Measurements from ENCODE around the gene PPP2R5C.

Gene PPP2R5C

DNA sequence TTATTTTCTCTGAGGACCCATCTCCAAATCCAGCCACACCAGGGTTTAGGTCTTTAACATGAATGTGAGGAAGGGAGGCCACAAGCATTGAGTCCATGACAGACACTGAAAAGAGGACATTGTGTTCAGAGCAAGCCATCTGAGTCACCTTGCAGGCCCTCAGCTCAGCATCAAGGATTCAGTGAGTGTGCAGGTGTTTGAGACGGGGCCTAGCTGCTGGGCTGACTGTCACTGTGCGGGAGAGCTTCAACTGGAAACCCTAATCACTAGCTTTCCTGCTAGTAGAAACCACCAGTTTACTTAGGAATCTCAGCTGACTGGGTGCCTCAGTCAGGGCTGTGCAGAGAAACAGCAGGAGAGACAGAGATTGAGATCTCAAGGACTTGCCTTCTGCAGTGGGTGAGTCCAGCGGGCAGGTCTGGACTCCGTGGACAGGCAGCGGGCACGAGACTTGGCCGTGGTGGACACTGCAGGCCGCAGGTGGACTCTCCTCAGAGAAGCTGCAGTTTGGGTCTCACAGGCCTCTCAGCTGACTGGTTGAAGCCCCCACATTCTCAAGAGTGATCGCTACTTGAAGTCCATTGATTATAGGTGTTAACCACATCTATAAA is 116.8 kb downstream of the PPP2R5C start:
- TF ChIP-seq, protein P1, sequence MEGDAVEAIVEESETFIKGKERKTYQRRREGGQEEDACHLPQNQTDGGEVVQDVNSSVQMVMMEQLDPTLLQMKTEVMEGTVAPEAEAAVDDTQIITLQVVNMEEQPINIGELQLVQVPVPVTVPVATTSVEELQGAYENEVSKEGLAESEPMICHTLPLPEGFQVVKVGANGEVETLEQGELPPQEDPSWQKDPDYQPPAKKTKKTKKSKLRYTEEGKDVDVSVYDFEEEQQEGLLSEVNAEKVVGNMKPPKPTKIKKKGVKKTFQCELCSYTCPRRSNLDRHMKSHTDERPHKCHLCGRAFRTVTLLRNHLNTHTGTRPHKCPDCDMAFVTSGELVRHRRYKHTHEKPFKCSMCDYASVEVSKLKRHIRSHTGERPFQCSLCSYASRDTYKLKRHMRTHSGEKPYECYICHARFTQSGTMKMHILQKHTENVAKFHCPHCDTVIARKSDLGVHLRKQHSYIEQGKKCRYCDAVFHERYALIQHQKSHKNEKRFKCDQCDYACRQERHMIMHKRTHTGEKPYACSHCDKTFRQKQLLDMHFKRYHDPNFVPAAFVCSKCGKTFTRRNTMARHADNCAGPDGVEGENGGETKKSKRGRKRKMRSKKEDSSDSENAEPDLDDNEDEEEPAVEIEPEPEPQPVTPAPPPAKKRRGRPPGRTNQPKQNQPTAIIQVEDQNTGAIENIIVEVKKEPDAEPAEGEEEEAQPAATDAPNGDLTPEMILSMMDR (IDR thresholded peaks at IDR 0.05; ENCODE audit: low read depth, low read length): no peak
- H3K4me3 ChIP-seq (ENCODE audit: low read depth, low read length): no peak overlapping the region
- in situ Hi-C loops (cut with HindIII; ENCODE audit: low sequenced_read_pairs): no loop called here
- peak; percentile 12 for DNase-seq (ENCODE audit: low read depth, low spot score)

DNA sequence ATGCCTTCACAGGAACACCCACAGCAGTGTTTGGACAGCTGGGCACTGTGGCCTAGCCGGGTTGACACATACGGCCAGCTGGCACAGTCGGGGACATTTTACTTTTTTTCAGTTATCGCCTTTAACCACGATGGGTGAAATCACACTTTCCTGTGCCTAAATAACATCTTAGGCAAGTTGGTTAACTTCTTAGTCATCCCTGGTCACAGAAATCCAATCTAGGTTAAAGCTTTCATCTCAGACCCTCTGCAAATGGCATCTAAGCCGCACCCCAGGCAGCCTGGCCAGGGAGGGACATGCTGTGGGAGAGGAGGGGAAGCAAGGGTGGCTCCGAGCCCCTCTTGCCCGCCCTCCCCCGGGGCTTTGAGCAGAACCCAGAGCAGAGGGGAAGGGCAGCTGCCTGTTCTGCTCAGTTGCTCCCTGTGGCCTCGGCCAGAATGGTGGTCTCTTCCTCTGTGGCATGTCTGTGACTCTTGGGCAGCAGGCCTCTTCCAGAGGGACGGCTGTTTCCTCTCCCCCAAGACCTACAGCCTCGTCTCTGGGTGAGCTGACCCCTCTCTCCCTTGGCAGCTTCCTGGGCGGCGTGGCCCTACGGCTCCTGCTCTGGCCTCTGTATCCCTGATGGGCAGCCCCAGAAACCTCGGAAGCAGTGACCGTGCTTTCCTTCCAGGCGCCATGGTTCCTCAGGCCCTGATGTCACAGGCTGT is 117.5 kb downstream of the PPP2R5C start:
- no peak overlapping the region for H3K4me3 ChIP-seq (ENCODE audit: low read depth, low read length)
- in situ Hi-C loops (cut with HindIII; ENCODE audit: low sequenced_read_pairs): no loop called here
- TF ChIP-seq, protein P1 (IDR thresholded peaks at IDR 0.05; ENCODE audit: low read depth, low read length): no peak
- DNase-seq (ENCODE audit: low read depth, low spot score): peak; percentile 56

DNA sequence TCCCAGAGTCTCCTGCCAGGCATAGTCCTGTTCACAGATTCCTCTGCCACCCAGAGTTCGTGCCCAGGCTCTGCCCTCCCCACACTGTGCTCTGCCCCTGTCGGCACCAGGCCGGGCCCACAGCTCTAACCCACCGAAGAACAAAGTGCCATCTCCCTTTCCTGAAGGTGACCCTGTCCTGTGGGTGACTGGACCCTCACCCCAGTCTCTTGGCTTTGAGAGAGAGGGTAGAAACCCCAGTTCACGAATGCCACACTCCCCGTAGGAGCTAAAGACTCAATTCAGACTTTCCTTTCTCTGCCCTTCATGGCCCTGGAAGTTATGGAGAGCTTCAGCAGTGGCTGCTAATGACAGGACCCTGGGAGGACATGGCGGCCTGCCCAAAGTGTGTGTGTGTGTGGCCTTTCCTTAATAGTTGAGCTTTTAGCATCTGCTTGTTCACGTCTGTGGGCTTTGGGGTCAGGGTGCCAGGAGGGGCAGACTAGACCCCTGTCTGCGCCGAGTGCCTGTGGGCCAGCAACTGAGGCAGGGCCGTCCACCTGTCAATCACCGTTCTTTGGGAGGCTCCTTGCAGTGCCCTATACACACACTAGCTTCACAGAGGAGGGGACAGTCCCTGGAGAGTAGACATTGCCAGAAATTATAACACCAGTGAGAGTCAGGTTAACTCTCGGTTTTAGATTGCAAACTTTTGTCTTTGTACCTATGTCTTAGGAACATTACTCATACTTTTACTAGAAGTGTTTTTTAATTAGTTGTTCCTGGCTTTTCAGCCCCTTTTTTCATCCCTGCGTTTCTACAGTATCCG is 118.2 kb downstream of the PPP2R5C start:
- in situ Hi-C loops (cut with HindIII; ENCODE audit: low sequenced_read_pairs): no loop called here
- DNase-seq (ENCODE audit: low read depth, low spot score): no peak

DNA sequence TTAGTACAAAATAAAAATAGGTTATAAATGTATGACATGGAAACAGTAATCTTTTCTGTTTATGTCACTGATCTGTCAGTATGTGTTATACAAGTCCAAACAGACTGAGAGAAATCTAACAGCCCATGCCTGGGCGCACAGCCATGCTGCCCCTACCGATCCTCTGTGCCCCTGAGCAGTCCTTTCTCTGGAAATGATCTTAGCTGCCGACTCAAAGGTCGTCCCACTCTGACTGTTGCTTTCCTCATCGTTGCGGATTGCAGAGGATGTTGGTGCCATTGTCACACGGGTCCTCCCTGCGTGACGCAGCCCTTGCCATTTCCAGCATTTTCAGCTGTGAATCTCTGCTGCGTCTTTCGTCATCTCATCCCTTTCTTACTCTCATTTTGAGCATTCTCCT is 119.9 kb downstream of the PPP2R5C start:
- in situ Hi-C loops (cut with HindIII; ENCODE audit: low sequenced_read_pairs): no loop called here
- DNase-seq (ENCODE audit: low read depth, low spot score): no peak
- no peak overlapping the region for H3K4me3 ChIP-seq (ENCODE audit: low read depth, low read length)
- TF ChIP-seq, protein P1 (IDR thresholded peaks at IDR 0.05; ENCODE audit: low read depth, low read length): no peak

More for the DNA sequence above, 118.2 kb downstream of the PPP2R5C start:
- no peak overlapping the region for H3K4me3 ChIP-seq (ENCODE audit: low read depth, low read length)
- TF ChIP-seq, protein P1 (IDR thresholded peaks at IDR 0.05; ENCODE audit: low read depth, low read length): no peak

DNA sequence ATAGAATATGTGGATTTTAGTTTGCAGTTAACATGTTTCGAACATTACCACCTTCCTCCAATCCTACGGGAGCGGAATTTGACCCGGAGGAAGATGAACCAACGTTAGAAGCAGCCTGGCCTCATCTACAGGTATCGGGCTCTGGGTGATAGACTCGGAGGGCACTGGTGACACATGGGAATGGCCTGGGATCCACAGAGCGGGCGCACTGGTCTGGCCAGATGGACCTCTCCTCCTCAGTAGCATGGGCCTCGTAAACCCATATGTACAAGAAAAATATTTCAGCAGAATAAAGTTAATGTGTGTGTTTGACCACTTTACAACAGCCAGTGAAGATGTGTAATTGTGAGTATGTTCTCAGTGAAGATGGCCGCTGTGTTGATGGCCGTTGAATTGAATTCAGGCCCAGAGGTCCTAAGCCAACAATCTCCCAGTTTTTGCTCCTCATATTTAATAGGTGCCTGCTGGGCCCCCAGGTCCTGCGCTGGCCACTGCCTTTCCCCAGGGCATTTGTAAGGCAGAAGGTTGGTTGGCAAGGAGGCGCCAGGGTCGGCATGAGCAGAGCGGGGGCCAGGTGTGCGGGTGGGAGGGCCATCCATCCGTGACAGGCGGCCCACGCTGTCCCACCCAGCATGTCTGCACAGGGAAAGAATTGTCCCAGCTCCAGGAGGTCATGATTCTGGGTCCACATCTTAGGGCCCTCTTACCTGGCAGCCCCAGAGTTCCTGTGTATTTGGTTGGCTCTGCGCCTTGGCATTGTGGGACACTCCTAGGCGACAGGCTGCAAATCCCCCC is 120.8 kb downstream of the PPP2R5C start:
- no peak overlapping the region for H3K4me3 ChIP-seq (ENCODE audit: low read depth, low read length)
- in situ Hi-C loops (cut with HindIII; ENCODE audit: low sequenced_read_pairs): no loop called here
- TF ChIP-seq, protein P1 (IDR thresholded peaks at IDR 0.05; ENCODE audit: low read depth, low read length): no peak
- no peak for DNase-seq (ENCODE audit: low read depth, low spot score)
